GM12801 (cell line): ENCODE results near the gene NTN1.

Experiments
- TF ChIP-seq, protein P1 (sequence below): IDR thresholded peaks from one replicate; pipeline ENCODE4 v1.5.1; 2011; ENCODE audit warnings: control low read depth; ENCODE audit not compliant: insufficient read length; ENCODE audit errors: extremely low read depth

NTN1 gene

DNA sequence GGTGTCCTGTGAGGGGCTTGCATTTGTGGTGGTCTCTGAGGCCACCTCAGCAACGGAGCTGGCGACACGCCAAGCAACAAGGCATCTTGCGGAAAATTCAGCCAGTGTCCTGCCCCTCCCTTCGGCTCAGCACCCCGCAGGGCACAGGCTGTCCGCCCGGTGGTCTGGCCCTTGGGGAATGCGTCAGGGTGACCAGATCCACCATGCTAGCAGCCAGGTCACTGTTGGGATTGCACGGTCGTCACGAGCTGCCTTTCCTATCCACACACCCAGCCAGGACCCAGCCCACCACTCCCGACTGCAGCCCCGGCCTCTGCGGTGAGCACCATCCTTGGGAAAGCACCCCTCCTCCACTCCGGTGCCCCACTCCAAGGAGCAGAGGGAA is 221.2 kb downstream of the NTN1 start:
- TF ChIP-seq, protein P1, sequence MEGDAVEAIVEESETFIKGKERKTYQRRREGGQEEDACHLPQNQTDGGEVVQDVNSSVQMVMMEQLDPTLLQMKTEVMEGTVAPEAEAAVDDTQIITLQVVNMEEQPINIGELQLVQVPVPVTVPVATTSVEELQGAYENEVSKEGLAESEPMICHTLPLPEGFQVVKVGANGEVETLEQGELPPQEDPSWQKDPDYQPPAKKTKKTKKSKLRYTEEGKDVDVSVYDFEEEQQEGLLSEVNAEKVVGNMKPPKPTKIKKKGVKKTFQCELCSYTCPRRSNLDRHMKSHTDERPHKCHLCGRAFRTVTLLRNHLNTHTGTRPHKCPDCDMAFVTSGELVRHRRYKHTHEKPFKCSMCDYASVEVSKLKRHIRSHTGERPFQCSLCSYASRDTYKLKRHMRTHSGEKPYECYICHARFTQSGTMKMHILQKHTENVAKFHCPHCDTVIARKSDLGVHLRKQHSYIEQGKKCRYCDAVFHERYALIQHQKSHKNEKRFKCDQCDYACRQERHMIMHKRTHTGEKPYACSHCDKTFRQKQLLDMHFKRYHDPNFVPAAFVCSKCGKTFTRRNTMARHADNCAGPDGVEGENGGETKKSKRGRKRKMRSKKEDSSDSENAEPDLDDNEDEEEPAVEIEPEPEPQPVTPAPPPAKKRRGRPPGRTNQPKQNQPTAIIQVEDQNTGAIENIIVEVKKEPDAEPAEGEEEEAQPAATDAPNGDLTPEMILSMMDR: no peak

DNA sequence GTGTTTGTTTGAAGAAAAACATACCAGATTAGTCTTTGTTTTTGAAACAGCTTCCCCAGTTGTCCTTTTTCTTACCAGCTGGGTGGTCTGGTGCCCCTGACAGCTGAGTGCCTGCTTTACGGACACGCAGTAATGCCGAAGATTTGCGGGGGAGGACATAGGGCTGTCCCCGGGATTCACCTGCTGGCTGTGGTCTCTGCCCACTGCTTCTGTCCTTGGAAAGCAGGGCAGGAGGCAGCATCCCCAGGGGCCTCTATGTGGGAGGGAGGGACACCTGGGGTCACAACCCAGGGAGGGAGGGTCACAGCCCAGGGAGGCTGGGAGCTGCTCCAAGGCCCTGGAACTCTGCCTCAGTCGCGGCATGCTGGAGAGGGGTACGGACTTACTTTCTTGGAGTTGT is 221.7 kb downstream of the NTN1 start:
- TF ChIP-seq, protein P1: no peak

DNA sequence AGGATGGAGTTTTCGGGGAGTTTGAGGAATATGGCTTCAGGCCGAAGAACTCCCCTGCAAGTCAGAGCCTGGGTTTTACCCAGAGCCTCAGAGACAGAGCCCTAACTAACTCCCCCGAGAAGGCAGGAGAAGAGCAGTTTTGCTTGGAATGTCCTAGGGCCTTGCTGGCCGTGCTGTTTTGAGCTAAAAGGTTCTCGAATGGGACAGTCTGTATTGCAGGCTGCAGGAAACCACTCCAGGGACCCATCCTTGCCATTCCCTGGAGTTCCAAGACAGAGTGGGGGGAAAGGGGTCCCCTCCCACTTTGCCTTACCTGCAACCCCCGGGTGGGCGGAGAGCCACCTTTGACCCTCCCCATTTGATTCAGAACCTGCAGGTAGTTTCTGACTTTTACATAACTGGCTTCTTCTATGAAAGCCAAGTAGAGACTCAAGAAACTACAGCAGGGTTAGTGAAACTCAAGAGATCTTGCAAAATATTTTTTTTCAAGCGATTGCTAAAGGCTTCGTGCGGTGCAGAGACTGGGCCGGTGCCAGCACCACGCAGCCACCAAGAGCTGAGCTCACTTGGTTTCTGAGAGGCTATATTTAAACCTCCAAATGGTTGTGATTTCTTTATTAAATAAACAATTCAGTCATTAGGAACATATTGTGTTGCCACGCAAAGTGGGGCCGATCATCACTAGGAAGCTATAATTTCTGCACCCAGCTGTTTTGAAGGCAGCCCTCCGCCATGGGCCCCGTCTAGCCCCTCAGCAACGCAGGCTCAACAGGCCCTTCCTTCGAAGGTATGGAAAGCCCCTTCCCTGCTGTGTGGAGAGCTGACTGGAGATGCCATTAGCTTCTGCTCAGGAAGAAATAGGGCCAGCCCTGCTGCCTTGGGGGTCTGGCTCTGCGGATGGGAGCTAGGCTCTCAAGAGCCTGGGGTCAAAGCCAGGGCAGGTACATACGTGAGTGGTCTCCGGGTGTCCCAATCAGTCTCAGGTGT is 223.0 kb downstream of the NTN1 start:
- TF ChIP-seq, protein P1: no peak

DNA sequence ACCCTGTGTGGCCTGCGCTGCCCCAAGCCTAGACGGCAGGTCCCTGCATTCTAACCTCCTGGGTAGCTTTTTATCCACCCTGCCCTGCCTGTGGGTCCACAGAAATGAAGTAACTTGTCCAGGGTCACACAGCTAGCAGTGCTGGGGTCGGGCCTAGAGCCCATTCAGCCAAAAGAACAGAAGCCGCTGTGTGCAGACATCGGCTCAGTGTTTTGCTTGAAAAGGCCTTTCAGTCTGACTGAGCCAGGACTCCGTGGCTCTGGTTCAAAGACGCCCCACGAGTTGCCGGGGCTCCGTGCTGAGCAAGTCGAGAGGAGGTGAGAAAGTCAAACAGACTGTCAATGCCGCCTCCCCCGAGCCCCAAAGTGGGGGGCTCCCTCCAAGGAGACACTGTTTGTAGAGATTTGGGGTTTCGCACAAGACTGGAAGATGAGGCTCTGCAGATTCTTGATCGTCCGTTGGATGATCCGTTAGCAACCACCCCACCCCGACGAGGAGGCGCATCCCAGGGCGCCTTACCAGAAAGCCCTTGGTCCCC is 226.2 kb downstream of the NTN1 start:
- TF ChIP-seq, protein P1: no peak

DNA sequence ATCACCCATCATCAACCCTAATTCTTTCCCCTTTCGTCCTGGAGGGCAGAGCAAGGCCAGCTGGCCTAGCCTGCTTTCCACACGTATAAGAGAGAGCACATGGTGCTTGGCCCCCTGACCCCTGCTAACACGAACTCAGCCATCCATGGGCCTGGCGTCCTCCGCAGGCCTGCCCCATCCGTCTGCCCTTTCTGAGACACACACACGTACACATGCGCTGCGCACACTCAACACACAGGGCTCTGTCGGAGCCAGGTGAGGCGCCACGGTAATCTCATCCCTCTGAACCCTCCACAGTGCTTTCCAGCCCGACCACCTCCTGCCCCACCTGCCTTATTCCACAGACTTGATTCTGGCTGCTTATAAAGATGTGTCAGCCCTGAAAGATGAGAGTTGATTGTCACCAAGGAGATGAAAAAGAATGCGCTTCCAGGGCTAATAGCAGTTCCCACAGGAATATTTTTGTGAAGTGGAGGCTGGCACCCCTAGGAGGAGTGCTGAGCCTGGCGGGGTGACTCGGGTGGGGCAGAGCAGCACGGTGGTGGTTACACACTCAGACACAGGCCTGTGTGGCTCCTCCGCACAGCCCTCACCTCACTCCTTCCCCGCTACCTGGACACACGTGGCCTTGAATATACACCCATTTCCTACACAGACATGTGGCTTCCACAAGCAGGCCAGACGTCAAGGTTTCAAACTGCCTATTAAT is 228.1 kb downstream of the NTN1 start:
- TF ChIP-seq, protein P1: no peak

DNA sequence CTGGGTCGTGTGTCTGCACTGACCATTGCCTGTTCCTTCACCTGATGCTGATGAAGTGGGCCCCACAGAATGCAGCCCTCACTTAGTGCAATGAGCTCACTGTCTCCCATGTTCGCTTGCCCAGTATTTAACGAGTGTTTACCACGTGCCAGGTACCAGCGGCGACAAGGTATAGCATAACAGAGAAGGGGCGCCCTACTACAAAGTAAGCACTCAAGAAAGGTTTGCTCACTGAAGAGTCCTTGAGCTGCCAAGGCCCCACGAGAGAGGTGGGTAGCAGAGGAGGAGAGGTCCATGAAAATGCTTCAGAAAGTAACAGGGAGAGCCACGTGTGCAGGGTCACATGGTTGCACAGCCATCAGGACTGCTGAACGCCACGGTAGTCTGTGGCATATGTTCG is 230.0 kb downstream of the NTN1 start:
- TF ChIP-seq, protein P1: no peak

DNA sequence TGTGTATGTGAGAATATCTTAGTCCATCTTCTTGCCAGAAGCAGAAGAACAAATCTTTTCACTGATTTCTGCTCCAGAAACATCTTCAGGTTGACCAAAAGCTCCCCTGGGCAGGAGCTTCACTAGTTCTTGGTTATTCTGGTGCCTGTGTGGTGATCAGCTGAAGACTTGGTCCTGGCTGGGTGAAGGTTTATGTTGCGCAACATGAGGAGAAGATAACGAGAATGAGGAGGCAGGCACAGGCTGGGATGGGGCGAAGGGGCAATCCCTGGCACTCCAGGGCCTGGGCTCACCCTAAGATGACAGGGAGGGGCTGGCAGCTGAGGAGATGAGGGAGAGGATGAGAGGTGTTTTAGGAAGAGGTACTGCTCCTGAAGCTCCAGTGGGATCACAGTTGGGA is 232.0 kb downstream of the NTN1 start:
- TF ChIP-seq, protein P1: no peak
